COLO829 (cell line): Measurements from ENCODE around the gene USP2.

ENCODE experiments used
- DNase-seq: peaks from one replicate; pipeline ENCODE4 v3.0.0; 2012; ENCODE audit warnings: low spot score

The USP2 gene

DNA sequence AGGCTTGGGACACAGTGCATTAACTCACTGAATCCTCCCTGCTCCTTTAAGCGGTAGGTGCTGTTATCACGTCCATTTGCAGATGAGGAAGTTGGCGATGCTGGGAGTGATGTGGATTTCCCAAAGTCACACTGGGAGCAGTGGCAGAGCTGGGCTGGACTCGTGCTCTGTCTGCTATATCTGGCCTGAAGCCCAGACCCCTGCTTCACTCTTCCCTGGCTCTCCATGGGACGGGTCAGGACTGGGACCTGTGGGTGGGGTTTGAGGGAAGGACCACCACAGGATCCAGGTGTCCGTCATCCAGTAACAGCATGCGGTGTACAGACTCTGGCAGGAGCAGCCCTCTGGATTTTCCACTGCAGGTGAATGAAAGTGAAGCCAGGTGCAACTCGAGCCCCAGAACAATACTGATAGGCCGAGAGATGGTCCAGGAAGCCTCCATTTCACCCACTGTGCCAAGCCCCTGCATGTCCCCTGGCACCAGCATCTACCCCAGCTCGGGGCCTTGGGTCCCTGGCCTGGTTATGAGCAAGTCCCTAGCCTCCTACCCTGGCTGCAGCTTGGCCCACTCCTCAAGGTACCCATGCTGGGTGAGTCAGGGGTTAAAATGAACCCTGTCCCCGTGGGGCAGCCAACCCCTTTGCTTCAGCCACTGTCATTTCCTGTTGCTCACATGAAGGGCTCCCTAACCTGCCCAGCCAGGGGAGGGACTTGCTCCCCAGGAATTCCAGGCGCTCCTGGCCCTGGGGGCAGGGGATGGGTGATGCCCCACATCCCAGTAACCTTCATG lies 4.2 kb downstream of the USP2 start:
- no peak for DNase-seq

DNA sequence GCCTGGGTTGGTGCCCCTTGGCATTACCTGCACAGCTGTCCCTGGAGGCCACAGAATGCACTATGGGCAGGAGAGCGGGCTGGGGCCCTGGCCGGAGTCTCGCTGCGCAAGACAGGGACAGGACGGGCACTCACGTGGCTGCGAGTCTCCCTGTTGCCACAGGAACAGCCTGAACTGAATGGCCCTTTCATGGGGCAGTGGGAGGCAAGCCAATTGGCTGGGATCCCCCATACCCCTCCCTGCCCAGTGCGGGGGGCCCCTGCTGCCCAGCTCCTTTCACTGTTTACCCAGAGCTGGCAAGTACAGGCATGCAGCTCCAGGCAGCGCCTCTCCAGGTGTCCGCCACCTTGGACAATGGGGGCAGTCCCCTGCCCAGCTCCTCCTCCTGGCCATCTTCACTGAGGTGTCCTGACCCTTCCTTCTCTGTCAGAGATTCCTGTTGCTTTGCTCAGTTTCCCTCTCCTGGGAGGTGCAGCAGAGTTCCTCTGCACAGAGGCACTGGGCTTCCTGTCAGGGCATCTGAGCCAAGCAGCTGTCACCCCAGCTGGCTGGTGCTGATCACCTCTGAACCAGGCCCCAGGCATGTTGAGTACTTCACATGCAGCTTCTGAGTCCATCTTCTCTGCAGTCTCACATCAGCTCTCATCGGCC lies 5.2 kb downstream of the USP2 start:
- DNase-seq: no peak

DNA sequence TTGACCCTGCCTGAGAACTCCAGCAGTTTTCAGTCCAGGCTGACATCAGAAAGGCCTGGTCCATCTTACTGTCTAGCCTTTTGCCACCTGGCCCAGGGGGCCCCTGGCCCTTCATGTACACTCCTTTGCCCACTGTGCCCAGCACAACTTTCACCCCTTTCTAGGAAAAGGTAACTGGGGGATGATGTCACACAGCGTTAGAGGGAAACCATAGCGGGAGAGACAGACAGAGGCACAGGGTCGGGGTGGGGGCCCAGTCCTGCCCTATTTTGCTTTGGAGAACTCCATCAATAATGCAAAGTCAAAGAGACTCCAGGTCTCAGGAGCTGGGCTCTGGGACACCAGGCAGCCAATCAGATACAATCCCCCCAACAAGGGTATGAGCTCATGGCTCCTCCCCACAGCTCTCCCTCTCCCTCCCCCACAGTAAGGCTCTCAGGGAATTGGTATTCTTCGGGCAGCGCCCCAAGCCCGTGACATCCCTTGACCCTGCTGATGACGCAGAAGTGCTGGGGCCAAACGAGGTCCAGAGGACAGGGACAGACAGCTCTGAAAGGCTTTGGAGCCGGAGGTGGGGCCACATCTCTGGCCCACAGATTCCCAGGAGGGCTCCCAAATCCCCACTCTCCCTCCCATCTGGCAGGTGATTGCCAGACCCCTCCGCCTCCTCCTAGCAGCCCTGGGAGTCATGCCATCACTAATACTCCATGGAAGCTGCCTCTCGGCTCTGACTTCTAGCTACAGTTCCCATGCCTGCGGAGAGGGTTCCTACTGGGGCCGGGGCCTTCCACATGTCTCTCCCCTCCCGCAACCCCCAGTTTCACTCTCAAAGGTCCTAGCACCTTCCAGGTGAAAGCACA lies 5.9 kb downstream of the USP2 start:
- no peak for DNase-seq

DNA sequence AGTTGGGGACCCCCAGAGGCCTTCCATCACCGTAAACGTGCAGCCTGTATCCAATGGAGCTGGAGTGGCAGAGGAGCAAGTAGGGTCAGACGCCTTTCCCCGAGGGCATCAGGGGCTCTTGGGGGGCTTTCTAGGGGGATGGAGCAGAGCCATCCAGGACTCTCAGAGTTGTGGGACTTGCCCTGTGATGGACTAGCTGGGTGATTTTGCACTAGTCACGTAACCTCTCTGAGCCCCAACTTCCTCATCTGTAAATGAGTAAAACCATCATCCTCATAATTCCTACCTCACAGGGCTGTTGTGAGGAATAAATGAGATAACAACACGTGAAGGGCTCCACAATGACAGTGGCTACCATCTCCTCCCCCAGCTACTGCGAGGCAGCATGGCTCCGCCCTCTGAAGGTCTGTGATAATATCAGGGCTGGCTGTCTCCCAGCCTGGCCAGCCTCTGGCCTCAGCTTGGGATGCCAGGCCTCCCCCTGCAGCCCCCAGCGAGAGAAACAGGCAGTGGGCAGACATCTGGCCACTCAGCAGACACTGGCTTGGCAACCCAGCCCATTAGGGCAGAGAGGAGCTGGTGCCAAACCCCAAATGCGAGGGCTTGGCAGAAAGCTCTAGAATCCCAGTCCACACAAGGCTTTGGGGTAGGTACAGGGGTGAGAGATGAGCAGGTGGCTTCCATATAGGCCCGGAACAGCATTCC lies 6.7 kb downstream of the USP2 start:
- DNase-seq: no peak

DNA sequence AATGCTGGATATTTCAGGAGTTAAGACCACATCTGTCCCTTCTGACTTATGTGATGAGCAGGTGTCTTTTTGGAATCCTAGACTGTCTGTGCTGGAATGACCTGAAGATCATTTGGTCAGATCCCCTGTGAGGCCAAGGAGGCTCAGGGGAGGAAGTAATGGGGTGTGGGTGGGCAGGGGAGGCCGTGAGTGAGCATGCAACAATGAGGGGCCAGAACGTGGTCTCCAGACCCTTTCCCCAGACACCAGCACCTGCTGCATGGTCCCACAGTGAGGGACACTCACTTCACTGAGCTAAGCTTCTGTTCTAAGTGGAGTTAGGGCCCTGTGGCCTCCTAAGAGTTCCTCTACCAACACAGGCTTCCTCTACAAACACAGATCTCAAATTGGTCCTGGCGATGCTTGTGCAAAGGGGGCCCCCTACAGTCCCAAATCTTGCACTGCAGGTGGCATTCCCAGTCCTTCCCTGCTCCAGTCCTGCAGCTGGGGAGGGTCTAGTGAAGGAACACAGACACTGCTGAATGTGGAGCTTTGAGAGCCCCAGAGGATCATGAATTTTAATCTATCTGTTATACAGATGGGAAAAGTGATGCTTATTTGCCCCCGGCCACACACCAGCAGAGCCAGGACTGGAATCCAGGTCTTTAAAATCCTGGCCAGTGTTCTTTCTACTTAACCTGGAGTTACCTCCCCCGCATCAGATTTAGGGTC lies 7.4 kb downstream of the USP2 start:
- peak; percentile 57 for DNase-seq

DNA sequence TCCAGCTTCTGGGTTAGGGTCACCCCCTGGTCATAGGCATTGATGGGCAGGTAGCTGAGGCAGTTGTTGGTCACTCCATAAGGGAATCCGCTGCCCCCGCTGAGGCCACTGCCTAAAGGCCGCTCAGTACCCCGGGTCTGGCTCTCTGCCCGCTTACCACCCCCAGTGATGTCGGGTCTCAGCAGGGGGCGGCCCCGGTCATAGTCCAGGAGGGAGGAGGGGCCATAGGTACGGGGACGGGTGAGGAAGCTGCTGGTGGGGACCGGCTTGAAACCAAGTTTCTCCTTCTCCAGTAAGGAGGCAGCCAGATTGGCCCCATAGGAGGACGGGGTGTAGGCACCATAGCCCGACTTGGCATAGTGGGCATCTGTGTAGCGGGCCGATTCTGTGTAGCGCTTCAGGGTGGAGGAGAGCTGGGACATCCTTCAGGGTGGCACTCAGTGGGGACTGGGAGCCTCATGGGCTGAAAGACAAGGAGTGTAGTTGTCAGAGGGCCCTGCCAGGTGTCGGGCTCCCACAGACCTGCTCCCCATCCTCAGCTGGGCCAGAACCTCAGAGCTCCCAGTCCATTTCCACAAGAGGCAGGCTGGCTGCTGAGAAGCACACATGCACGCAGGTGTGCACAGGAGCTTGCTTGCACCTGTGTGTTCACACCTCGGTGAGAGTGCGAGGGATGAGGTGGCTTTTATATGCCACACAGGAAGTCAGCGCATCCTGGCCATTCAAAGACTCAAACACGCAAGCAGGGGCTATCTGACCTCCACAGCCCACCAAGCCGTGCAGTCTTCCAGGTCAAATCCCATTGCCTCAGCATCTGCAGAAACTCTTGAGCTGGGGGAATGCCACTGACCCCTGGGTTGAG lies 8.2 kb downstream of the USP2 start:
- no peak for DNase-seq

DNA sequence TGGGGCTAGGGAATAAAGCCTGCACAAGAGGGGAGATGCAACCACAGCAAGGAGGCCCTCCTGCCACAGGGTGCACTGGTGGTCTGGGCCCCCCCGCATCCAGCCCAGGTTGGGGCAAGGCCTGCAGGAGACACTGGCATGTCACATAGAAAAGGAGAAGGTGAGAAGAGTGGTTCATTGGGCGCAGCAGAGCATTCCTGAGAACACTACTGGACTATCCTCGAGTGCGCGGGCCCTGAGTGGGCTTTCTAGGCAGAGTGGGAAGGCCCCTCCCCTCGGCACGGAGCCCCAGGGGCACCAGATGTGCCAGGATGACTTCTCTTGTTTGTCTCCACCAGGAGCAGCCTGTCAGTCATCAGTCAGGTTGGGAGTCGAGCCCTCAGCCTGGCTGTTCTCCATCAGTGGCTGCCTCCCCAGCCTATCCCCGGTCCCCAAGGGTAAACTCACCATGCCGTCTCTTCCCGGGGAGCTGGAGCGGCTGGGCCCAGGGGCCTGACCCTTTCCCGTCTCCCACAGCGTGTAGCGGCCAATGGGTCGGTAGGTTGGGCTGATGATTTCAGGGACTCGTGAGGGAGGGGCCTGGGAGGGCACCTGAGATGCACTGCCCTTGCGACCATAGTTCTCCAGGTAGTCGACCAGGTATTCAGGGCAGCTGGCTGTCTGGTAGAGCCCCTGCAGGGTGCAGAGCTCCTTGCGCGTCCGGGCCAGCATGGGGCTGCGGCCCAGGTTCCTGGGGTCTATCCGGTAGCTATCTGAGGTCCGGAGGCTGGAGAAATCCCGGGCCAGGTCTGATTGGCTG lies 9.0 kb downstream of the USP2 start:
- DNase-seq: no peak

DNA sequence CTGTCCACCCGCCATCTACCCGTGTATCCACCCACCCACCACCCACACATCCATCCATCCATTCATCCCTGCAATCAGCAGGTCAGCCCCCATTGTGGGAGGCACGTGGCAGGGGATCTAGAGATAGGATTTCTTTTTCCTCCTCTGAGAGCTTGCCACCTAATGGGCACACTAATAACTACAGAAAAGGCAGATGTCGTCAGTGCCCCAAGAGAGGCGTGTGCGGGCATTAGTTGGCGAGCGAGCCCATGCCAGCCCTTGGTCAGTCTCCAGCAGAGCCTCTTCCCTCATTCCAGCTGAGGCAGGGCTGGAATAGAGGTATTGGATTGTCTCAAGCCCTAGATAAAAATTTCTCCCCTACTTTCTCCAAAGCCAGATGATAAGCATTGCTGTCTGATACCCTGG lies 9.7 kb downstream of the USP2 start:
- DNase-seq: no peak

DNA sequence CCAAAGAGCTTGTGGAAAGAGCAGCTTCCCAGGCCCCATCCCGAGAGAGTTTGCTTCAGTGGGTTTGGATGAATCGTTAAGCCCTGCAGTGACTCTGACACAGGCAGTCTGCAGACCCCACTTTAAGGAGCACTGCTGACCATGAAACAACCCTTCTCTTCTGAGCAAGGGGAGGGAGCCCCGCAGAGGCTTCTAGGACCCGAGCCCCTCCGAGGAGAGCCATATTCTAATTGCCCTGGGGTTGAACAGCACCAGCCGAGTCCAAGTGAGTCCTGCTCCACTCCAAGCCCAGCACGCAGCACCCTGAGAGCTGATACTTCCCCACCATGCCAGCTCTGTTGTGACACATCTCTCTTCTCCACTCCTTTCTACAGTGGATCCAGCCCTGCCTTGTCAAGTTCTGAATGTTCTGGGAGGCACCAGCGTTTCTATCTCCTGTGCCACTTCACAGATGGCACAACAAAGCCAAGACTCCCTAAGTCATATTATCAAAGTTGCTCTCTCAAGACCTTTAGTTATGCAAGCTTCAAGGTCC lies 10.4 kb downstream of the USP2 start:
- DNase-seq: no peak

DNA sequence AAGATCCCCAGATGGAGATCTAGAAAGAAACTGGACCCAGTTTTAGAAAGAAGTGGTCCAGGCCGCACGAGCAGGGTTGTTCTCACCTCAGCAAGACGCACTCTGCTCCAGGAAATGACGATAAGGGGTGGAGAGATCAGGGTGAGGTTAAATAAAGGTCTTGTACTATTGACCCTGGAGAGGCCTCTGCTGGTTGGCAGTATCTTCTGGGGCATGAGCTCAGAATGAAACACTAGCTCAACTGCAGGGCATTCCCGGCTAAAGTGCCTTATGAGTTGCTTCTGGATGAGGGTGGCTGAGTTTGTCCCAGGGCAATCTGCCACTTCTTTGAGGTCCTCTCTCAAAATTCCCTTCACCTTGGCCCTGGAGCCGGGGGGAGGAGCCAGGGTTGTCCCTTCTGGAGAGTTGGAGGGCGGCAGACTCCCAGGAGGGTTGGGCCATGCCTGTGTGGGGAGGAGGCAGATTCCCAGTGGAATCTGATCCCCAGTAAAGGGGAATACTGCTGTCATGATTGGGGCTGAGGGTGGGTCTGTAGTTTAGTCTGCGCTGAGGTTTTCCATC lies 10.9 kb downstream of the USP2 start:
- DNase-seq: no peak

DNA sequence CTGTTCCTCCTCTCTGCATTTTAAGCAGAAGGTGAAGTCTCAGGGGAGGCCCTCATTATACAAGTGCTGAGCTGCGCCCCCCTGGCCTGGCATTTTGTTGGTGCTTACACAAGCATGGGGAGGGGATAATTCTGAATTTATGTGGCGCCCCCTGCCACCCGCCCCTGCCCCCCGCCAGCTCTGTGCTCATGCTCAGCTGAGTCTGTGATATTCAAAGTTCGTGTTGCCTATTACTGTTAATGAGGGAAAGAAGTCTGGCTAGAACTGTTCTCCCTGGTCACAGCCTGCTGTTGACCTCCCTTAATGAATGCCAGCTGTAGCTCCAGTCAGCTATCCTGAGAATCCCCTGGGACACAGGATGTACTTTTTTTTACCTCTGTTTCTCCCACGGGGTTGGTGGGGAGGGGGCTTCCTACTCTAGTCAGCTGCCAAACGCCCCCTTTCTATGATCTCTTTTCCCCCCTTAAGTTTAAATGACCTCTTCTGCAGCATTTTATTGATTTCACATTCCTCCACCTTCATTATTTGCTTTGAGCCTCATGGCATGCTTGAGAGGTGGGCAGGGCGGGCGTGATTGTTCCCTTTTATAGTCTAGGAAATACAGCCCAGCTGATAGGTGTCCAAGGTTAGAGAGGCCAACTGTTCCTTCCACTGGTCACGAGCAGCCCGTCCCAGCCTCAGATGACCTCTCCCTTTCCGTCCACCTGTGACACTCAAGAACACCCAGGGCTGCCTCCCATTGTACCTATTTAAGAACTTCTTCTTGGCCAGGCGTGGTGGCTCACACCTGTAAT lies 12.2 kb downstream of the USP2 start:
- no peak for DNase-seq

DNA sequence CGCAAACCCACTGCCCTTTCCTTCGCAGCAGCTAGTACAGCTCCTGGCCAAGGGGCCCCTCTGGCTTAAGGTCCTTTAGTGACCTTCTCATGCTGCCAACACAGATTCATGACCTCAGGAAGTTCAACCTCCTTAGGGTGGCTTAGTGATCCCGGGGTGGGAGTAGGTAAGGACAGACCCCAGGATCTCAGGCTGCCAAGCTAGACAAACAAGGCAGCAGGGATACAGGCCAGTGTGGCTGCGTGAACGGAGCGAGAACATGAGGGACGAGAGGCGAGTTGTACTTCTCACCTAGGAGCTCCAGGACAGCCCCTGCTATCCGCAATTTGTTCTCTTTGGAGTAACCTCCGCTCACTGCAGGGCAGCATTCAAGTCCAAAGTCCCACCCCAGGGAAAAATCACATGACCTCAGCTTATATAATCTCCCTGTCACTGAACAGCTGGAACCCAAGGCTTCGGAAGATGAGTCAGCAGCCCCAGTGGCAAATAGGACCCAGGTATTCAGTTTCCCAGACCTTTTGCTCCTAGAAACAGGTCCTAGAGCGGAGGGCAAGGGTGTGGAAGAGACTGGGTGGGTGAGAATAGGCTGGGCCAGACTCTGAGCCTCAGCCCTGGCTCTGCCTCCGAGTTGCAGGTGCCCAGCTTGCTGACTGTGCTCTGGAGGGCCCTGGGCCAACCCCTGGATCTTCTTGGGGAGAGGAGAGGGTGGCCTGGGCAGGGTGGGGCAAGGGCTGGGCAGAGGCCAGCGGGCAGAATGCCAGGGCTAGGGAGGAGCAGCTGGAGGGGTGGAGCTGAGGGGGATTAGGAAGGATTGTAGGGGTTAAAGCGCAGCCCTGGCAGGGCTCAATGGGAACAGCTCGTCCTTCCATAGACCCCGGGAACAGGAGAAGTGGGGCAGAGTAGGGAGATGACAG lies 13.1 kb downstream of the USP2 start:
- DNase-seq: no peak

DNA sequence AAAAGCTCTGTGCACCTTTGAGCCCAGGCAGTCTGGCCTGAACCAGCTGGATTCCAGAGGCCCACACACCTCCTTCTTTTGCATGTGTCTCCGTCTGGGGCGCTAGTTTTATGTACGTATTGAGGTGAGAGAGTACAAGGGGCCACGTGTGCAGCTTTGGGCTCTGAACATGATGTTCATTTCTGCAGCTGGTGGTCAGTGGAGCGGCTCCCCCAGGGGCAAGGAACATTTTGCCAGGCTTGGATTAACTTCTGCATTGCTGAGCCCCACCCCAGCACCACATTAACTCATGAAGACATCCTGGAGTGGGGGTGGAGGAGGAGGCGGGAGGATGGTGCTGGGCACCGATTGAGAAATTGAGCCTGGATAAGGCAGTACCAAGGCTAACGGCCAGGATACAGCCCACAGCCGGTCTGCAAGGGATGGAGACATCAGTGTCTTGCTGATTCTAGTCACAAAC lies 13.8 kb downstream of the USP2 start:
- DNase-seq: no peak

DNA sequence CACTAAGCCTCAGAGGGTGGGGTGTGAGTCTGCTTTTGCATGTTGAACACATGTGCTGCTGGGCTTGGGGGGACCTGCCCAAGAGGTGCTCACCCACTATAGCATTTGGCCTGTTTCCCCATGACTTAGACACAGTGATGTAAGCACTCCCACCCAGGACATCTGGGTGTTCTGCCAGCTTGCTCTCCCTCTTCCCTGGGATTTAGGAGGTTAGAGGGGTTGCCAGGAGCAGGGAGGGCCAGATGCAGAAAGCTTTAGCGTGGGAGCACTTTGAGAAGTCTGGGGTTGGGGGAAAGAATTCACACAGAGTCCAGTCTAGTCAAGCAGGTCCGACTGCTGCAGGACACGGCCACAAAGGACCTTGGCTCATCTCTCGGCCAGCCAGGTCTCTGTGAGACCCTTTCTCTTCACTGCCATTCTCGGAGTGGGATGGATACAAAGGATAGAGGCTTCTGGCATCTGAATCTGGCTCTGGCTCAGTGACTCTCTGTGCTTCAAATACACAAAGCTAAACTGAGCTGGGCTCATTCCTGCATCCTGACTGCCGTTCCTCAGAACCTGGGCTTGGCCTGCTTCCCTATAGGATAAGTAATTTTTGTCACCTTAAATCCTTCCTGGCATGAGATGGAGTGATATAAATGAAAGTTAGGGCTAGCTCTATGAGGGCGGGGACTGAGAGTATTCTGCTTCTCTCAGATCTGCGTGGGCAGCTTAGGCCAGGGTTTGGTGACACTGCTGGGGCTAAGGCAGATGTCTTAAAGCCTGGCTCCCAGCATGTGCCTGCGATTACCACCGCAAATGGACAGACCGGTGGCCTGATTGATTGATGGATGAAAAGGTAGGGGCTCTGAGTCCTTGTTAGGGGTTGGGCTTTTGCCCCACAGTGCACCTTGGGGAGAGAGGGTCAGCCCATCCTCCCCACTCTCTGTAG lies 14.5 kb downstream of the USP2 start:
- DNase-seq: no peak

DNA sequence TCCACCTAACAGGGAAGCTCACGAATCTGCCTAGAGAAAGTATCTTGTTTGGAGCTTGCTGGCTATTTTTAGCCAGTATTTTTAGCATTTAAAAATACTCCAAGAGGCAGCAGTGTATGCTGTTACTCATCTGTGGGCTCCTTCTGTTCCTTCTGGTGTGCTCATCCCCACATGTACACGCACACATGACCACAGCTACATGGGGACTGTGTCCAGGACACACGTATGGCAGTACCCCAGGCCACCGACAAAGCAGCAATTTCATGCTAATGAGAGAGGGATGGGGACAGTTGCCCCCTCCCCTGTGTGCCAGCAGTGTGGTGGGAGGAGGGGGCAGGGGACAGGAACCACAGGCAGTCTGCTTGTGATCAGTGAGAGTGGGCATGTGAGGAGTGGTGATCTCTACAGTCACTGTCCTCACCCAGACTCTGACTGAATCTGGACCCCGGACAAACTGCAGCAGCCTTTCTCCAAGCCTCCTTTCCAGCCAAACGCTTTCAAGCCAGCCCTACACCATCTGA lies 16.4 kb downstream of the USP2 start:
- DNase-seq: no peak
